Left ventricle myocardium inferior (tissue), 1 donor: ENCODE results near the gene SHISA6. TPM values are rescaled to one million over a fixed set of nuclear protein-coding genes. Genes with fewer than 3 reads are reported as not detected.

Source experiments
- DNase-seq: peaks from one replicate; pipeline ENCODE4 v3.0.0-alpha.2; 2020
- H3K27ac ChIP-seq: fragments of 200-600 bp; replicated peaks from 2 replicates; pipeline ENCODE4 v1.8.0; 2021
- H3K27me3 ChIP-seq: fragments of 200-600 bp; 2 replicates; pipeline ENCODE4 v1.8.0; 2021; ENCODE audit warnings: low read depth
- H3K36me3 ChIP-seq: fragments of 200-600 bp; 2 replicates; pipeline ENCODE4 v1.8.0; 2021
- H3K4me1 ChIP-seq: fragments of 200-600 bp; 2 replicates; pipeline ENCODE4 v1.8.0; 2021
- H3K4me3 ChIP-seq: fragments of 200-600 bp; 2 replicates; pipeline ENCODE4 v1.8.0; 2021; ENCODE audit warnings: mild to moderate bottlenecking, moderate library complexity
- H3K9me3 ChIP-seq: fragments of 200-600 bp; replicated peaks from 2 replicates; pipeline ENCODE4 v1.8.0; 2021
- CTCF ChIP-seq: fragments of 200-600 bp; IDR thresholded peaks from 2 replicates; pipeline ENCODE4 v1.8.0; 2021; ENCODE audit warnings: antibody characterized with exemption, mild to moderate bottlenecking, borderline replicate concordance
- intact Hi-C: fragments of 100-400 bp; cut with micrococcal nuclease; formaldehyde crosslinking; loops from one replicate; pipeline ENCODE4 v1.11.0; 2022
- total RNA-seq: library from RNA; stranded (reverse); fragmentation: NEBNext Ultra II Directional; extraction: Animal tissue kit (Norgen Biotek cat#: 25700); gene quantifications from one replicate; pipeline ENCODE4 v1.2.1, GENCODE V29; 2021
- donor health status: DM: no; HTN: yes; CAD: no; lungs with severe emphysema.

SHISA6 gene
- total RNA-seq, 1 donor from 2014 or later, result 0.66 TPM

- Histone ChIP-seq H3K27ac (no peak overlapping the region), H3K9me3 (no peaks in the 10 kb centered on the region), H3K4me3 (no peak overlapping the region), H3K27me3 (peaks cover 15% of the 10 kb centered on the region), H3K36me3 (no peaks in the 10 kb centered on the region), H3K4me1 (no peaks in the 10 kb centered on the region)
- intact Hi-C loops, result no loop called here
- no peak for TF ChIP-seq CTCF
- no peak for DNase-seq
These were observed 252.9 kb downstream of the SHISA6 start for GRCh38 chr17:11493936-11494335.

GRCh38 chr17:11495613-11496012 lies 254.6 kb downstream of the SHISA6 start:
- no peaks in the 10 kb centered on the region for H3K9me3 ChIP-seq
- no peaks in the 10 kb centered on the region for H3K4me1 ChIP-seq
- no peak overlapping the region for H3K4me3 ChIP-seq
- no peak for TF ChIP-seq CTCF
- H3K27ac ChIP-seq, result no peak overlapping the region
- H3K27me3 ChIP-seq, result peaks cover 15% of the 10 kb centered on the region
- no peak for DNase-seq
- no peaks in the 10 kb centered on the region for H3K36me3 ChIP-seq
- intact Hi-C loops, result no loop called here

DNA sequence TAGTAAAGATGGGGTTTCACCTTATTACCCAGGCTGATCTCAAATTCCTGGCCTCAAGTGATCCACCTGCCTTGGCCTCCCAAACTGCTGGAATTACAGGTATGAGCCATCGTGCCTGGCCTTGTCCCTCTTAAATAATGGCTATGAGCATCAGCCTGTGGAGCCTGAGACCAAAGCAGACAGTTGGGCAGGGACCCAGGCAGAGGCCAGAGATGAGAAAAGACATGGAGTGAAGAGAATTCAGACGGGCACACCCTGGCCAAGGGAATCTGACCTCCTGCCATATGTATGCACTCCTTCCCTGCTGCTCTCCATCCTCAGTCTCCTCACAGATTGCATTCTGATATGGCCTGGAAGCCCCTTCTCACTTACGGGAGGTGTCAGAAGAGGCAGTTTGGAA lies 258.9 kb downstream of the SHISA6 start:
- Histone ChIP-seq H3K4me1 (no peaks in the 10 kb centered on the region), H3K9me3 (no peaks in the 10 kb centered on the region), H3K36me3 (no peaks in the 10 kb centered on the region), H3K4me3 (no peak overlapping the region), H3K27me3 (peaks cover 10% of the 10 kb centered on the region), H3K27ac (no peak overlapping the region)
- DNase-seq, result no peak
- intact Hi-C loops, result no loop called here
- TF ChIP-seq CTCF, result no peak

- no peaks in the 10 kb centered on the region for H3K36me3 ChIP-seq
- no peaks in the 10 kb centered on the region for H3K4me1 ChIP-seq
- no peak for TF ChIP-seq CTCF
- H3K4me3 ChIP-seq, result no peak overlapping the region
- no peak for DNase-seq
- no peak overlapping the region for H3K27ac ChIP-seq
- H3K9me3 ChIP-seq, result no peaks in the 10 kb centered on the region
- intact Hi-C loops, result no loop called here
- H3K27me3 ChIP-seq, result peaks cover 10% of the 10 kb centered on the region
These were observed 262.5 kb downstream of the SHISA6 start for GRCh38 chr17:11503308-11504035.

DNA sequence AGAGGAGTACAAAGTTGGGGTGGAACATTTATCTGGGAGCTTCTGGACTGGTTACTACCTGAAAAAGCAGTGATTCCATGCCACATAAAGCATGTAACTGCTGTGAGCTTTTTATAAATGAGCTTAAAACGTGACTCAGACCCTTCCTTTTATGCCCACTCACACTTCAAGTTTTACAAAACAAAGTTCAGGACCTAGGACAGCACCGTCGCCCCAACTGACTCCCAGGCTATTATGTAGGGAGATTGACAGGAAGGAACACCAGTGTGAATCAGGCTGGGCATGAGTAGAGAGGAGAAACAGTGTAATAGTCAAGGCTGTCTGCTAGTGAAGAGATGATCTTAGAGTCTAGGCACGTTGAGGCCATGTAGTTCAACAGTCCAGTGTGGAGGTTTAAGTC lies 265.6 kb downstream of the SHISA6 start:
- no peaks in the 10 kb centered on the region for H3K9me3 ChIP-seq
- H3K4me3 ChIP-seq, result no peak overlapping the region
- H3K27me3 ChIP-seq, result peaks cover under 1% of the 10 kb centered on the region
- TF ChIP-seq CTCF, result no peak
- H3K36me3 ChIP-seq, result no peaks in the 10 kb centered on the region
- intact Hi-C loops, result no loop called here
- H3K27ac ChIP-seq, result no peak overlapping the region
- no peaks in the 10 kb centered on the region for H3K4me1 ChIP-seq
- DNase-seq, result no peak
